ENCODE data around the gene TIGD4.

Gene TIGD4

GRCh38 chr4:152779513-152780266 is at the start of gene TIGD4, which contains the start of gene ARFIP1:
Gene TIGD4, minus strand, starts transcription at chr4:152779730. Its CDS starts 8,726 bp downstream, at chr4:152771004.
Gene ARFIP1, plus strand, starts transcription at chr4:152779954. Its CDS starts 49,680 bp downstream, at chr4:152829634.
- intact Hi-C loops (cut with DNase I) = loop anchor here (5.0 kb wide), 2 partner anchors 242 to 303 kb away; partner anchors contain the start of gene FBXW7
- DNase-seq = peak; percentile 98 to 100 (median 99)

GRCh38 chr4:152828122-152828521 is 48.6 kb upstream of the TIGD4 start:
- intact Hi-C loops (cut with DNase I) = no loop called here

GRCh38 chr4:152825336-152825735 is 45.8 kb upstream of the TIGD4 start:
- intact Hi-C loops (cut with DNase I) = no loop called here
- DNase-seq = no peak

More at GRCh38 chr4:152828122-152828521, 48.6 kb upstream of the TIGD4 start:
- no peak for DNase-seq

- intact Hi-C loops (cut with DNase I) = no loop called here
- no peak for DNase-seq
Measured at GRCh38 chr4:152824561-152824960, 45.0 kb upstream of the TIGD4 start.

- intact Hi-C loops (cut with DNase I) = no loop called here
- no peak for DNase-seq
Measured at GRCh38 chr4:152822323-152822722, 42.8 kb upstream of the TIGD4 start.

GRCh38 chr4:152820073-152820472 is 40.5 kb upstream of the TIGD4 start:
- intact Hi-C loops (cut with DNase I) = no loop called here
- no peak for DNase-seq

GRCh38 chr4:152819026-152819645 is 39.6 kb upstream of the TIGD4 start:
- intact Hi-C loops (cut with DNase I) = no loop called here
- DNase-seq = peak in 1 of 10 donors; percentile 44

- no peak for DNase-seq
- intact Hi-C loops (cut with DNase I) = no loop called here
Measured at GRCh38 chr4:152817331-152817730, 37.8 kb upstream of the TIGD4 start.

GRCh38 chr4:152815078-152815477 is 35.5 kb upstream of the TIGD4 start:
- intact Hi-C loops (cut with DNase I) = no loop called here

GRCh38 chr4:152810715-152811287 is 31.3 kb upstream of the TIGD4 start:
- DNase-seq = no peak
- intact Hi-C loops (cut with DNase I) = no loop called here

More at GRCh38 chr4:152815078-152815477, 35.5 kb upstream of the TIGD4 start:
- DNase-seq = no peak

- DNase-seq = no peak
- intact Hi-C loops (cut with DNase I) = no loop called here
Measured at GRCh38 chr4:152808670-152809069, 29.1 kb upstream of the TIGD4 start.

GRCh38 chr4:152807294-152807829 is 27.8 kb upstream of the TIGD4 start:
- intact Hi-C loops (cut with DNase I) = no loop called here
- DNase-seq = no peak

- intact Hi-C loops (cut with DNase I) = no loop called here
- DNase-seq = no peak
Measured at GRCh38 chr4:152806501-152807125, 27.1 kb upstream of the TIGD4 start.

GRCh38 chr4:152805818-152806217 is 26.3 kb upstream of the TIGD4 start:
- intact Hi-C loops (cut with DNase I) = no loop called here
- no peak for DNase-seq

GRCh38 chr4:152805071-152805650 is 25.6 kb upstream of the TIGD4 start:
- DNase-seq = no peak
- intact Hi-C loops (cut with DNase I) = no loop called here

- intact Hi-C loops (cut with DNase I) = no loop called here
- DNase-seq = no peak
Measured at GRCh38 chr4:152803541-152803940, 24.0 kb upstream of the TIGD4 start.

- intact Hi-C loops (cut with DNase I) = no loop called here
- DNase-seq = no peak
Measured at GRCh38 chr4:152795891-152796290, 16.4 kb upstream of the TIGD4 start.

GRCh38 chr4:152786627-152787026 is 7.1 kb upstream of the TIGD4 start:
- intact Hi-C loops (cut with DNase I) = no loop called here
- no peak for DNase-seq

- no peak for DNase-seq
Measured at GRCh38 chr4:152785639-152786615, 6.4 kb upstream of the TIGD4 start.

More at GRCh38 chr4:152785639-152786615, 6.4 kb upstream of the TIGD4 start:
- intact Hi-C loops (cut with DNase I) = no loop called here

All from posterior cingulate gyrus (tissue), 11 donors.